AML-193 (cell line): ENCODE measurements around the gene GNG3.
A peak's percentile ranks its signal among the peaks of the same experiment; 100 is the strongest.
"Not testable (repeated sequence)": the region's sequence is repeated elsewhere in the genome, so short reads cannot be mapped to it uniquely, and the experiment has no call there.

Experiments used
- DNase-seq, 2 experiments: peaks; one replicate each; lab custom pipeline; 2025; lab: John Stamatoyannopoulos, UW

The GNG3 gene

GRCh38 chr11:62707277-62707861 is at the start of gene GNG3, which contains the start of gene BSCL2:
GNG3 (plus strand) TSS chr11:62707676; CDS start chr11:62708296, 620 bp downstream.
BSCL2 (minus strand) TSS chr11:62707424; CDS start chr11:62707195, 229 bp downstream.
- no peak for DNase-seq

- DNase-seq, result peak; percentile 52 to 58
Observed at GRCh38 chr11:62664405-62665074, 42.9 kb upstream of the GNG3 start.

- DNase-seq, result peak; percentile 84 to 85
Observed at GRCh38 chr11:62665075-62665598, 42.3 kb upstream of the GNG3 start, which contains the start of the genes C11orf98 and CSKMT. C11orf98 (minus strand) TSS chr11:62665210; CDS start chr11:62665169, 41 bp downstream. CSKMT (plus strand) TSS chr11:62665312; CDS start chr11:62665880, 568 bp downstream.

GRCh38 chr11:62665599-62666258 is 41.7 kb upstream of the GNG3 start:
- peak; percentile 35 to 66 for DNase-seq

- DNase-seq, result no peak
Observed at GRCh38 chr11:62666259-62666926, 41.1 kb upstream of the GNG3 start.

- DNase-seq, result no peak
Observed at GRCh38 chr11:62667460-62667859, 40.0 kb upstream of the GNG3 start.

- no peak for DNase-seq
Observed at GRCh38 chr11:62669420-62670161, 37.9 kb upstream of the GNG3 start.

GRCh38 chr11:62671236-62671607 is 36.3 kb upstream of the GNG3 start:
- DNase-seq, result peak; percentile 64 to 67

- peak; percentile 86 to 88 for DNase-seq
Observed at GRCh38 chr11:62671608-62672389, 35.7 kb upstream of the GNG3 start, which contains the start of the genes LBHD1 and UQCC3. LBHD1 (minus strand) TSS chr11:62672267; CDS start chr11:62670031, 2,236 bp downstream. UQCC3 (plus strand) TSS chr11:62671673; CDS start chr11:62671746, 73 bp downstream.

- no peak for DNase-seq
Observed at GRCh38 chr11:62673196-62673525, 34.3 kb upstream of the GNG3 start.

- not testable (repeated sequence) for DNase-seq
Observed at GRCh38 chr11:62675415-62675814, 32.1 kb upstream of the GNG3 start.

- no peak for DNase-seq
Observed at GRCh38 chr11:62676698-62677097, 30.8 kb upstream of the GNG3 start.

GRCh38 chr11:62677156-62677555 is 30.3 kb upstream of the GNG3 start:
- DNase-seq, result no peak

GRCh38 chr11:62677714-62678113 is 29.8 kb upstream of the GNG3 start:
- no peak for DNase-seq

- DNase-seq, result no peak
Observed at GRCh38 chr11:62678433-62678769, 29.1 kb upstream of the GNG3 start.

- DNase-seq, result peak; percentile 78 to 81
Observed at GRCh38 chr11:62678770-62679696, 28.4 kb upstream of the GNG3 start, which contains the start of gene UBXN1. UBXN1 (minus strand) TSS chr11:62679073; CDS start chr11:62678923, 150 bp downstream.

- DNase-seq, result peak; percentile 71 to 73
Observed at GRCh38 chr11:62680825-62681240, 26.6 kb upstream of the GNG3 start.

GRCh38 chr11:62682518-62682917 is 25.0 kb upstream of the GNG3 start:
- no peak for DNase-seq
